ENCODE data around the gene STK10.

- TF ChIP-seq, protein P1, sequence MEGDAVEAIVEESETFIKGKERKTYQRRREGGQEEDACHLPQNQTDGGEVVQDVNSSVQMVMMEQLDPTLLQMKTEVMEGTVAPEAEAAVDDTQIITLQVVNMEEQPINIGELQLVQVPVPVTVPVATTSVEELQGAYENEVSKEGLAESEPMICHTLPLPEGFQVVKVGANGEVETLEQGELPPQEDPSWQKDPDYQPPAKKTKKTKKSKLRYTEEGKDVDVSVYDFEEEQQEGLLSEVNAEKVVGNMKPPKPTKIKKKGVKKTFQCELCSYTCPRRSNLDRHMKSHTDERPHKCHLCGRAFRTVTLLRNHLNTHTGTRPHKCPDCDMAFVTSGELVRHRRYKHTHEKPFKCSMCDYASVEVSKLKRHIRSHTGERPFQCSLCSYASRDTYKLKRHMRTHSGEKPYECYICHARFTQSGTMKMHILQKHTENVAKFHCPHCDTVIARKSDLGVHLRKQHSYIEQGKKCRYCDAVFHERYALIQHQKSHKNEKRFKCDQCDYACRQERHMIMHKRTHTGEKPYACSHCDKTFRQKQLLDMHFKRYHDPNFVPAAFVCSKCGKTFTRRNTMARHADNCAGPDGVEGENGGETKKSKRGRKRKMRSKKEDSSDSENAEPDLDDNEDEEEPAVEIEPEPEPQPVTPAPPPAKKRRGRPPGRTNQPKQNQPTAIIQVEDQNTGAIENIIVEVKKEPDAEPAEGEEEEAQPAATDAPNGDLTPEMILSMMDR (optimal IDR thresholded peaks at IDR 0.05 in 1 of 3, IDR thresholded peaks at IDR 0.05 in 1 of 3, conservative IDR thresholded peaks at IDR 0.05 in 1 of 3; ENCODE audit: extremely low read depth in 1 of 3, insufficient read depth in 2 of 3, low read length in 3 of 3), result no peak
- no peak for TF ChIP-seq EZH2 (IDR thresholded peaks at IDR 0.05; ENCODE audit: low read length)
Observed at GRCh38 chr5:172211676-172212075, 23.7 kb upstream of the STK10 start.
